Measurements from ENCODE around the gene NOTCH3.

Gene NOTCH3

GRCh38 chr19:15200553-15201364 is at the start of gene NOTCH3:
Gene NOTCH3, minus strand, starts transcription at chr19:15200995. Its CDS starts 90 bp downstream, at chr19:15200905.
- DNase-seq, result no peak
- in situ Hi-C loops (cut with HindIII; ENCODE audit: low pct_ligation_motif_present, low pct_unique_long_range_greater_than_20kb, low sequenced_read_pairs), result no loop called here

DNA sequence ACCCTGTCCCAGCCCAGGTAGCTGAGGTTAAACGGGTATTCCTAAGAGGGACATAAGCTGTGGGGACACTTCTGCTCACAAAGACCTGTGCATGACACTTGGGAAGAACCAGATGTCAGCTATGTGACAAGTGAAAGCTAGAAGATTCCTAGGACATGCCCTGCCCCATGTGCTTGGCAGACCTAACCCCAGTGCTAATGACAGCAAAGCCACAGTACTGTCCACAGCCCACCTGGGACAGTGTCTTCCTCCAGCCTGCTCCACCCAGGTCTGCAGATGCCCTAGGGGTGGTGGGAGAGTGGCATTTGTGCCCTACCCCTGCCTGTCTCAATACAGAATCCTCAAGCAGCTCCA is 49.8 kb upstream of the NOTCH3 start:
- in situ Hi-C loops (cut with HindIII; ENCODE audit: low pct_ligation_motif_present, low pct_unique_long_range_greater_than_20kb, low sequenced_read_pairs), result no loop called here
- no peak for DNase-seq

GRCh38 chr19:15249972-15250639 is 49.3 kb upstream of the NOTCH3 start:
- DNase-seq, result no peak
- in situ Hi-C loops (cut with HindIII; ENCODE audit: low pct_ligation_motif_present, low pct_unique_long_range_greater_than_20kb, low sequenced_read_pairs), result no loop called here

- in situ Hi-C loops (cut with HindIII; ENCODE audit: low pct_ligation_motif_present, low pct_unique_long_range_greater_than_20kb, low sequenced_read_pairs), result no loop called here
- no peak for DNase-seq
Observed at GRCh38 chr19:15249528-15249874, 48.7 kb upstream of the NOTCH3 start.

- peak; percentile 82 for DNase-seq
- in situ Hi-C loops (cut with HindIII; ENCODE audit: low pct_ligation_motif_present, low pct_unique_long_range_greater_than_20kb, low sequenced_read_pairs), result no loop called here
Observed at GRCh38 chr19:15248648-15249527, 48.1 kb upstream of the NOTCH3 start.

- no peak for DNase-seq
- in situ Hi-C loops (cut with HindIII; ENCODE audit: low pct_ligation_motif_present, low pct_unique_long_range_greater_than_20kb, low sequenced_read_pairs), result no loop called here
Observed at GRCh38 chr19:15248106-15248505, 47.3 kb upstream of the NOTCH3 start.

GRCh38 chr19:15247107-15248014 is 46.6 kb upstream of the NOTCH3 start:
- DNase-seq, result no peak
- in situ Hi-C loops (cut with HindIII; ENCODE audit: low pct_ligation_motif_present, low pct_unique_long_range_greater_than_20kb, low sequenced_read_pairs), result no loop called here

- in situ Hi-C loops (cut with HindIII; ENCODE audit: low pct_ligation_motif_present, low pct_unique_long_range_greater_than_20kb, low sequenced_read_pairs), result no loop called here
- DNase-seq, result no peak
Observed at GRCh38 chr19:15246198-15246481, 45.3 kb upstream of the NOTCH3 start.

DNA sequence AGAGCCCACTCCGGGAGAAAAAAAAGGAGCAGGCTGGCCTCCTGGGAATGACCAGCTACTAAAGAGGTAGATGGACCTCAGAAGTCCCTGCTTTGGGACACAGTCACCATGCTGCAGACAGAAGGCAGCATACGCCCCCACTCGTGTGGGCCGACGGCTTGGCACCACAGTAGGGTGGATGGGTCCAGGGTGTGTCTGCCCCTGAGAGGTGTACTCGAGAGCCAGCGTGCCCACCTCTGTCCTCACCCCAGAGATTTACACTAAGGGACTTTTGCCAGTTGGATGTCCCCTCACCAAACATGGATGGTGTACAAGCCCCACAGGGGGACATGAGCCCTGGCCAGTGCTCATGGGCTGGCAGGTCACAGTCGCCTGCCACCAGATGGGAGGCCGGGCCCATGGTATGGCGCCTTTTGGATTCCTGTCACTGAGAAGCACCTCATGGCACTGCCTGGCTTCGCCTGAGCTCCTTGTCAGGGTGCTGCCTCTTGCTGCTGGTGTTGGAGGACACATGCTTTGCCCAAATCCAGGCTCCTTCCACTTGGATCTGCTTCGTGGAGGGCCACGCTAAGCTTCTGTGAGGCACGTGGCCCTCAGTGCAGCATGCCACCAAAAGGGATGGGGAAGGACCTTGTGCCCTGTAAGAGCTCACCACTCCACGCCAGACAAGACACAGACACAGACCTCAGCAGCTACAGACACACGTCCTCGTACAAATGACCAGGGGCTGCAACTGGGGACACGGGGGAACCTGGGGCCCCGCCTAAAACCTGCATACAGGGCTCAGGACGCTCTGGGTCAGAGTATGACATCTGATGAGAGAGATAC is 44.8 kb upstream of the NOTCH3 start:
- in situ Hi-C loops (cut with HindIII; ENCODE audit: low pct_ligation_motif_present, low pct_unique_long_range_greater_than_20kb, low sequenced_read_pairs), result no loop called here

GRCh38 chr19:15244808-15245207 is 44.0 kb upstream of the NOTCH3 start:
- no peak for DNase-seq
- in situ Hi-C loops (cut with HindIII; ENCODE audit: low pct_ligation_motif_present, low pct_unique_long_range_greater_than_20kb, low sequenced_read_pairs), result no loop called here

More for the DNA sequence above, 44.8 kb upstream of the NOTCH3 start:
- no peak for DNase-seq

GRCh38 chr19:15244106-15244803 is 43.5 kb upstream of the NOTCH3 start:
- in situ Hi-C loops (cut with HindIII; ENCODE audit: low pct_ligation_motif_present, low pct_unique_long_range_greater_than_20kb, low sequenced_read_pairs), result no loop called here
- DNase-seq, result no peak

- no peak for DNase-seq
- in situ Hi-C loops (cut with HindIII; ENCODE audit: low pct_ligation_motif_present, low pct_unique_long_range_greater_than_20kb, low sequenced_read_pairs), result no loop called here
Observed at GRCh38 chr19:15243236-15243957, 42.6 kb upstream of the NOTCH3 start.

DNA sequence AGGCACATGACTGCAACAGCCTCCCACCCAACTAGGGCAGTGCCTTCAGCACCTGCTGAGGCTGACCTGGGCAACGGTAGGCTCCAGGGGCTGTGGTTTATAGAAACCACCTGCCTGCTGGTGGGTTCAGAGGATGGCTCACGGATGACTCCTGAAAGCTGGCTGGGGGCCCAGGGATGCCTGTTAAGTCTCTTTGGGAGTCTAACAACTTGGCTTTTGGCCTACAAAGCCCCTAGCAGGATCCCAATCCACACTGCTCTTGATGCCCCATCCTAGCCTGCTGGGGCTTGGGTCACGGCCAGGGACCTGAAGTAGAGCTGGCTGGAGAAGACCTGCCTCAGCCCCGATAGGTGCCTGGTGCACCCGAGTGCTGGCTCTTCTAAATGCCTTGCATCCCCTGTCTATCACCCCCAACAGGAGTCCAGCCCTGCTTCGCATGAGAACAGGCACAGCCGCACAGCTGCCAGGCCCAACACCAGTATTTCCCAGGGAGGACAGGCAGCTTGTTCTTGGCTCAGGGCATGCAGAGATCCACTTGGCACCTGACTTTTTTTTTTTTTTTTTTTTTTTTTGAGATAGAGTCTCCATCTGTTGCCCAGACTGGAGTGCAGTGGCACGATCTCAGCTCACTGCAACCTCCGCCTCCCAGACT is 40.6 kb upstream of the NOTCH3 start:
- in situ Hi-C loops (cut with HindIII; ENCODE audit: low pct_ligation_motif_present, low pct_unique_long_range_greater_than_20kb, low sequenced_read_pairs), result no loop called here
- no peak for DNase-seq

DNA sequence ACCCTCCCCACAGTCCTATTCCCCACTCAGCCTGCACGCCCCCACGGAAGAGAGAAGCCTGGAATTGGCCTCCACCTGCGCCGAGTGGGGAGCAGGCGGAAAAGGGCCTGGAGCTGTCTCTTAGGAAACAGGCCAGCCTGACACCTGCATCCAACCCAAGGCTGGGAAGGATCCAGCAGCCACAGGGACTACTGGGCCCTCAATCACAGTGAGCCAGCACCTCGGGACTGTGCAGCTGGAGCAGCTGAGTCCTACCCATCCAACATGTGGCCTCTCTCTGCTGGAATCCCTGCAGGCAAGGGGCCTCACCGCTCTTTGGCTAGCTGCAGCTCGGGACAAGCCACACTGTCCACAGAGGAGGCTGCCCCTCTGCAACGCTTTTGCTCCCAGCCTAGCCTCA is 39.7 kb upstream of the NOTCH3 start:
- no peak for DNase-seq
- in situ Hi-C loops (cut with HindIII; ENCODE audit: low pct_ligation_motif_present, low pct_unique_long_range_greater_than_20kb, low sequenced_read_pairs), result no loop called here

- DNase-seq, result no peak
Observed at GRCh38 chr19:15239337-15239949, 38.6 kb upstream of the NOTCH3 start.

GRCh38 chr19:15238639-15239155 is 37.9 kb upstream of the NOTCH3 start:
- no peak for DNase-seq

More at GRCh38 chr19:15239337-15239949, 38.6 kb upstream of the NOTCH3 start:
- in situ Hi-C loops (cut with HindIII; ENCODE audit: low pct_ligation_motif_present, low pct_unique_long_range_greater_than_20kb, low sequenced_read_pairs), result no loop called here

More at GRCh38 chr19:15238639-15239155, 37.9 kb upstream of the NOTCH3 start:
- in situ Hi-C loops (cut with HindIII; ENCODE audit: low pct_ligation_motif_present, low pct_unique_long_range_greater_than_20kb, low sequenced_read_pairs), result no loop called here

Data from ACHN (cell line).